ENCODE results near the gene SH3RF3. TPM values are rescaled to one million over a fixed set of nuclear protein-coding genes. Genes with fewer than 3 reads are reported as not detected.

Gene SH3RF3
- total RNA-seq, 3 donors from 2014 or later (not counting 1 experiment from before 2014, with no cell fraction given) = 0.23 to 0.61 (median 0.34) TPM

DNA sequence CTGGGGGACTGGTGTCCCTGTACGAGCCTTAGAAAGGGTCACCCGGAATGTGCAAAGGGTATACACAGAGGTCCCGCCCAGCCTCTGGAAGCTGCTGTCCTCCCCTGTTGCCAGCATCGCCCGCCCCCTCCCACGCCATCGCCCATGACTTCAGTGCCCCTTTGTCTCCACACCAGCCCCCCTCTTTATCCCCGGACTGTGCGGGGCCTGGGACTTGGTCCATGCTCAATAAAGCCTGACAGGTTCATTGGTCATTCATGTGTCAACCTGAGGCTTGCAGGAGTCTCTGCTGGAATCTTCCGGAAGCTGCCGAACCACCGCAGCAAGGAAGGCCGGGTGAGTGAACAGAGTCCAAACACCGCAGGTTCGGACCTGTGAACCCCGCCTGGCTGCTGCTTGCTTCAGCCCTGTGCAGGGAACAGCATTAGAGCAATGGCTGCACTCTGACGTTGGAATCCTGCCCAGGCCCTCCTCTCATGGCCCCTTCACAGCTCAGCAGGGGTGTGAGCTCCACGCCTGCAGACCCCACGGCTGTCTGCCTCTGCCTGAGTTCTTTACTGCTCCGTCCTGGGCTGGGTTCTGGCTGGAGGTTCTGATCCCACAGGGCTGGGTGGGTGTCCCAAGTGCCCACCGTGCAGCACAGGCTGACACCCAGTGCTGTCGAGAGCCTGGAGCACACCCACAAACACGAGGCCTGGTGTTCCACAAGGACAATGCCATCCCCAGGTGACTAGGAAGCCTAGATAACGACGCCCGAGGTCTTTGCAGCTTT is 388.3 kb downstream of the SH3RF3 start:
- no peak for TF ChIP-seq CTCF (IDR thresholded peaks at IDR 0.05)
- H3K27ac Mint-ChIP-seq = no peak overlapping the region
- Histone ChIP-seq H3K36me3 (ENCODE audit: control insufficient read depth, insufficient read depth, low read length) (no peaks in the 10 kb centered on the region), H3K27ac (ENCODE audit: low read length) (no peak overlapping the region), H3K9me3 (ENCODE audit: control insufficient read depth, insufficient read depth, low read length) (no peaks in the 10 kb centered on the region), H3K4me1 (ENCODE audit: control insufficient read depth, insufficient read depth, low read length) (peaks cover 16% of the 10 kb centered on the region), H3K4me3 (ENCODE audit: low read length) (no peak overlapping the region), H3K27me3 (ENCODE audit: control insufficient read depth, insufficient read depth, low read length) (peaks cover 4% of the 10 kb centered on the region)
- no peak for ATAC-seq
- 90% methylated on average over 26 of the region's 26 CpGs for WGBS (ENCODE audit: insufficient coverage)
- no peaks in the 10 kb centered on the region for H3K36me3 Mint-ChIP-seq
- intact Hi-C loops (cut with micrococcal nuclease) = no loop called here
- no peak overlapping the region for H3K4me3 Mint-ChIP-seq
- peaks cover 16 to 31% of the 10 kb centered on the region in 2 donors for H3K27me3 Mint-ChIP-seq (ENCODE audit: low read depth in 2 of 2)
- no peaks in the 10 kb centered on the region for H3K9me3 Mint-ChIP-seq
- peaks cover 13 to 15% of the 10 kb centered on the region in 2 donors for H3K4me1 Mint-ChIP-seq
- no peak for DNase-seq

GRCh38 chr2:109519513-109519912 is 390.5 kb downstream of the SH3RF3 start:
- no peak for TF ChIP-seq CTCF (IDR thresholded peaks at IDR 0.05)
- Mint-ChIP-seq H3K36me3 (no peaks in the 10 kb centered on the region), H3K4me3 (no peak overlapping the region), H3K9me3 (no peaks in the 10 kb centered on the region), H3K4me1 (no peaks in the 10 kb centered on the region), H3K27ac (no peak overlapping the region), H3K27me3 (ENCODE audit: low read depth in 2 of 2) (peaks cover 8 to 22% of the 10 kb centered on the region in 2 donors)
- Histone ChIP-seq H3K4me1 (ENCODE audit: control insufficient read depth, insufficient read depth, low read length) (peaks cover 4% of the 10 kb centered on the region), H3K27ac (ENCODE audit: low read length) (no peak overlapping the region), H3K27me3 (ENCODE audit: control insufficient read depth, insufficient read depth, low read length) (peaks cover 4% of the 10 kb centered on the region), H3K4me3 (ENCODE audit: low read length) (no peak overlapping the region), H3K9me3 (ENCODE audit: control insufficient read depth, insufficient read depth, low read length) (no peaks in the 10 kb centered on the region), H3K36me3 (ENCODE audit: control insufficient read depth, insufficient read depth, low read length) (no peaks in the 10 kb centered on the region)
- DNase-seq (no peak), ATAC-seq (no peak)
- intact Hi-C loops (cut with micrococcal nuclease) = no loop called here
- WGBS (ENCODE audit: insufficient coverage) = 76% methylated on average over 4 of the region's 4 CpGs

- no peak for TF ChIP-seq CTCF (IDR thresholded peaks at IDR 0.05)
- Mint-ChIP-seq H3K27me3 (ENCODE audit: low read depth in 2 of 2) (peaks cover 6 to 22% of the 10 kb centered on the region in 2 donors), H3K9me3 (no peaks in the 10 kb centered on the region)
Measured at GRCh38 chr2:109521233-109522062, 392.4 kb downstream of the SH3RF3 start.

More at GRCh38 chr2:109521233-109522062, 392.4 kb downstream of the SH3RF3 start:
- H3K4me1 ChIP-seq (ENCODE audit: control insufficient read depth, insufficient read depth, low read length) = no peaks in the 10 kb centered on the region
- no peak for ATAC-seq
- intact Hi-C loops (cut with micrococcal nuclease) = no loop called here
- H3K4me1 Mint-ChIP-seq = no peaks in the 10 kb centered on the region
- no peak overlapping the region for H3K4me3 Mint-ChIP-seq
- no peaks in the 10 kb centered on the region for H3K36me3 ChIP-seq (ENCODE audit: control insufficient read depth, insufficient read depth, low read length)
- DNase-seq = no peak
- H3K27me3 ChIP-seq (ENCODE audit: control insufficient read depth, insufficient read depth, low read length) = no peaks in the 10 kb centered on the region
- H3K36me3 Mint-ChIP-seq = no peaks in the 10 kb centered on the region
- WGBS (ENCODE audit: insufficient coverage) = 84% methylated on average over 20 of the region's 20 CpGs
- no peak overlapping the region for H3K27ac Mint-ChIP-seq
- no peak overlapping the region for H3K27ac ChIP-seq (ENCODE audit: low read length)
- no peak overlapping the region for H3K4me3 ChIP-seq (ENCODE audit: low read length)
- no peaks in the 10 kb centered on the region for H3K9me3 ChIP-seq (ENCODE audit: control insufficient read depth, insufficient read depth, low read length)
